HG03175 (cell line): ENCODE results near the gene CLEC3B.
"Not testable (repeated sequence)": the region's sequence is repeated elsewhere in the genome, so short reads cannot be mapped to it uniquely, and the experiment has no call there.

Experiments
- ATAC-seq: cut with Tn5 transposase; IDR thresholded peaks from one replicate; pipeline ENCODE4 v1.9.1; 2021; ENCODE audit warnings: mild to moderate bottlenecking, moderate library complexity; ENCODE audit not compliant: unreplicated experiment

CLEC3B gene

DNA sequence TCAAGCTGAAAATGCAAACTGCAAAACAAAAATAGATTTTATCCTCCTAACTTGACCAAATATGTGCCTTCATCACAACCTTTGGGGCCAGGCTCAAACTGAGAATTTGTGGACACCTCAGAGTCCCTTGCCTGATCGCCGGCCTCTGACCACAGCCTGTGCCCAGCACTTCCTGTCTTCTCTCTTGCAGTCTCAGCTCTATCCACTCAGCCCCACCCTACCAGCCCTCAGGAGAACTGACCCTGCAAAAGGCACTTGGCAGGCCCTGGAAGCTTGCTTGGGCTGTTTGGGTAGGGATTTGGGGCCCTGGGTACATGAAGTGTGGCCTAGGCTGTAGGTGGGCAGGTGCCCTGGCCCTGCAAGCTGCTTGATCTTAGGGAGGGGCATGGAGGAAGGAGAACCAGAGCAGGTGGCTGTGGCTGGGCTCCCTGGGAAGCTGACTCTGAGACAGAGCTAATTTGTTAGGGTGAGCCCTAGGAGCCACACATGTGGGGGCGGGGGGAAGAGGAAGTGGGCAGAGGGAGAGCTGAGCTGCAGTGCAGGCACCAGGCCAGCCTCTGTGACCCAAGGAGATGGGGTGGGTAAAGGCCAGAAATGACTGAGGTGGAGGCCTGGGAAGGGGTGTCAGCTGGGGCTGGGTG, 8.6 kb downstream of the CLEC3B start:
- peak; percentile 47 for ATAC-seq

DNA sequence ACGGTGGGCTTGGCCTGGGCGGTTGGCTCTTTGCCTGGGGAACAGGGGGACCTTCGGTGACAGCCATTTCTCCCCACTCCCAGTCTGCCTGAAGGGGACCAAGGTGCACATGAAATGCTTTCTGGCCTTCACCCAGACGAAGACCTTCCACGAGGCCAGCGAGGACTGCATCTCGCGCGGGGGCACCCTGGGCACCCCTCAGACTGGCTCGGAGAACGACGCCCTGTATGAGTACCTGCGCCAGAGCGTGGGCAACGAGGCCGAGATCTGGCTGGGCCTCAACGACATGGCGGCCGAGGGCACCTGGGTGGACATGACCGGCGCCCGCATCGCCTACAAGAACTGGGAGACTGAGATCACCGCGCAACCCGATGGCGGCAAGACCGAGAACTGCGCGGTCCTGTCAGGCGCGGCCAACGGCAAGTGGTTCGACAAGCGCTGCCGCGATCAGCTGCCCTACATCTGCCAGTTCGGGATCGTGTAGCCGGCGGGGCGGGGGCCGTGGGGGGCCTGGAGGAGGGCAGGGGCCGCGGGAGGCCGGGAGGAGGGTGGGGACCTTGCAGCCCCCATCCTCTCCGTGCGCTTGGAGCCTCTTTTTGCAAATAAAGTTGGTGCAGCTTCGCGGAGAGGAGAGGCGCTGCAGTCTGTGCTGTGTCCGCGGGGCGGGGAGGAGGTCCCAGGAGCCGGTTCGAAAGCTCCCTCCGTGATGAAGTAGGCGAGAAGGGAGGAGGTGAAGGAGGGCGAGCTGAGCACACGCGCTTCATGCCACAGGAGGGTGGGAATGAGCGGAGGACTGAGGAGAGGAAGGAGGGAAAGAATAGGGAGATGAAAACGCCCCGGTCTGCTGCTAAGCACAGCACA, 9.6 kb downstream of the CLEC3B start:
- ATAC-seq, result no peak

DNA sequence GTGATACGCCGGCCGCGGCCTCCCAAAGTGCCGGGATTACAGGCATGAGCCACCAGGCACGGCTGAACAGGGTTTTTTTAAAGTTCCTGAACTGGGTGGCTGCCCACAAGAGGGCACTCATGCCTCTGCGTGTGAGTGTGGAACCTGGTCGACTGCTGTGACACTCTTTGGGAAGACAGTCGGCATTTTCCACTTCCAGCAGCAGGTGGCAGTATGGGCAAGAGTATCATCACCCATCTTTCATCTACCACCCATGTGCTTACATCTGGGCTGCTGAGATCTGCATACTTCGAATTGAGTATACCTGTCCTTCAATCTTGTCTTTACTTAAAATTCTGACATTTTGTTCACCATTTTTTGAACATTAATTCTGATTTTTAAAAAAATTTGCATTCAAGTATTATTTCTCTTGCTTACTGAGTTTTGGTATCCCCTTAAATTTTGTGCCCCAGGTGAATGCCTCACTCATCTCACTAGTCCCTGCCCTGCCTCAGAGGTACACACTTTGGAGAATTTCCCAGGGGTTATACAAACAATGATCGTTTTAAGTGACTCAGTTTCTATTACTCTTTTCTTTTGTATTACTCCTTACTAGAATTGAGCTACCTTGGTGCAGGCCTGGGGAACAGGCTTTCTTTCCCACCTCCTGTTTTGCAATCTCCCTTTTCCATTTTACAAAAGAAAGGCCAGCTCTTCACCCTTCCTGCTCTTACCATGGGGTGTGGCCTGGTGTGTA, 11.8 kb downstream of the CLEC3B start:
- ATAC-seq, result peak; percentile 66

DNA sequence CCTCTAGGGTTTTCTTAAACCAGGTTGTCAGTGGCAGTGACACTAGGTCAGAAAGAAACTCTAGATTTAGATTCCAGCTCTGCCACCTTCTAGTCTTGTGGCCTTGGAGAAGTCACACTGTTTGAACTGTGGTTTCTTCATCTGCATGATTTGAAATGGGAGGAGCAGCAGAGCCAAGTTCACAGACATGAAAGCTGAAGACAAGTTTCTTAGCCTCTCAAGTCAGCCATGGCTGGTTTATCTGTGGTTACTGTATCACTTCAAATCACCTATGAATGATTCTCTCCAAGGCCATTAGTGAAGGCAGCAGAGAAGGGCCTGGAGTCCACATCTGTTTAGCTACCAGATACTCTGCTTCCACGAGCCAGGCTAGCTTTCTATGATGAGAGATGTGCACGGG, 15.6 kb downstream of the CLEC3B start:
- no peak for ATAC-seq

DNA sequence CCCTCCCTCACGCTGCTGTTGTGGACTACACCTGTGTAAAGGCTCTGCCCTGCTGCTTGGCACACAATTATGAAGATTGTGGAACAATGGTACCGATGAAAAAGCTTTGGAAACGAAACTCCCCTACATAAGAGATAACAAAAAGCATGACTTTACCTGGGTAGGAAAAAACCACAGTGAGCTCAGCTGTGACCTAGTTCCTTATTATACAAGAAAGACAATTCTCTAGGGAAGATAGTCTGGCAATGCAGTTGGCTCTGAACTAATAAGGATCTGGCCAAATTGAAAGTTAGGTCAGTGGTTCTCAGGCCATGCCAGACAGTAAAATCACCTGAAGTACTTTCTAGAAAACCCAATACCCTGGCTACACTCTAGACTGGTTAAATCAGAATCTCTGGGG, 16.1 kb downstream of the CLEC3B start:
- no peak for ATAC-seq

DNA sequence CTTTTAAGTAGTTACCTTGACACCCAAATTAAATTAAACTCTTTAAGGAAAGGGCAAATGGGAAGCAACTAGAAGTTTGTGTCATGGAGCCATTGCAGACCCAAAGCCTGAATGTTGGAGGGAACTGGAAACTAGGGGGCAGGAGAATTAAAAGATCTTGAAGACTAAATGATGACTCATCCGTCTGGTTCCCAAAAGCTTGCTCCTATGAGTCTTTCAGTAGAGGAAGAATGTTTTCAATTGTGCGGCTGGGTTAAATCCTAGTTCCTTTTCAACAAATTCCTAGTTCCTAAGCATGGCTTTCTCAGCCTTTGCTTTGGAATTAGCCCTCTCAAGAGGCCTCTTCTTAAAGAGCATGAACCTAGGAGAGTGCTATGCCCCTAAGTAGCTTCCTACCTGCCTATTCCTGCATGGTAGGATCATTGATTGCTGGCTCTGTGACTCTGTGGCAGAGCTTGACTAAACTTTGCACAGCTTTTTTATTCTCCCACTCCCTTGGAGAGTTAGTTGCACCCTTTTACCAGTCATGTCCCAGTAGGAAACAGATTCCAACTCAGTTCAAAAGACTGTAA, 17.7 kb downstream of the CLEC3B start:
- ATAC-seq, result no peak

DNA sequence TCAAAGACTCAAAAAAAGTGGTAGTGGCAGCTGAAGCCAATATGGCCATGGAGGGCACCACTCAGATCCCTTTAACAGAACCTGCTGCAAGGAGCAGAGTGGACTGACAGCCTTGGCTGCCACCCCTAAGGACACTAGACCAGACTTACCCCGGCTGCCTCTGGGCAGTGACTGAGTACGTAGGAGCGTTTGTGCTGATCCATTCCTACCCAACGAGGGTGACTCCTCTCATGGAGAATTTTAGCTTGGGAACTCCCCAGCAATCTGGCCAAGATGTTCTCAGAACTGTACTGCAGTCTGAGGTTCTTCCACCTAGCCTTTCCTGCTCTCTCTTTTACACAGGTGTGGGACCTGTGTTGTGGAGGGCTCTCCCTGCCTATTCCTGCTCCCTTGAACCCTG, 22.1 kb downstream of the CLEC3B start:
- ATAC-seq, result no peak

DNA sequence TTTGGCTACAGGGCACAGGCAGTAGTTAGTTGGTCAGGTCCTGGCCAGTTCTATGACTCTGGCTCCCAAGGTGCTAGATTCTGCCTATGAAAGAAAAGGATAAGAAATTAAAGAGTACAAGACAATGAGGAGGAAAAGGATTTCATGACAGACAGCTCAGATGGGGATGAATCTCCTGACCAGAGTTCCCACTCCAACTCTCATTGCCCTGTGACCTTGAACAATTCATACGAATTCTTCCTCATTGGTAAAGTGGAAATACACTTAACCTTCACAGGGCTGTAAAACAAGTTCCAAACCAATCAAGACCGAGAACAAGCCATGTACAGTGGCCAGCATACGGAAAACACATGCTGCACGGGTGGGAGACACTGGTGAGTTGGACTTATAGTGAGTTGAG, 23.7 kb downstream of the CLEC3B start:
- no peak for ATAC-seq

DNA sequence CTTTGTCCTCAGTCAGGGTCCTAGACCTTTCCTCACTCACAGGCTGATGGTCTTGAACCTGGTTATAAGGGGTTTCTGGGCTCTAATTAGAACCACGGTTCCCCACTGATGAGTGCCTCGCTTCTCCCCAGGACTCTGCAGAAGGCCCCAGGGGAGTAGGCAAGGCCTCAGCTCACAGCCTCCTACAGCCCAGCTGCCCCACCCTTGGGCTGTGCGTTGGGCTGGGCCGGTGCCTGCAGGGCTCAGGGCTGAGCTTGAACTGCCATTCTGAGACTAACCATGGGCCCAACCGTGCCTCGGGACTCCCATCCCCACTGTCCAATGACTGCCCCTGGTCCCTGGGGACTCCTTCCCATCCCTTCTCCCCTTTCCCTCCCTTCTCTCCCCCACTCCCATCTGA, 25.6 kb downstream of the CLEC3B start:
- ATAC-seq, result no peak

DNA sequence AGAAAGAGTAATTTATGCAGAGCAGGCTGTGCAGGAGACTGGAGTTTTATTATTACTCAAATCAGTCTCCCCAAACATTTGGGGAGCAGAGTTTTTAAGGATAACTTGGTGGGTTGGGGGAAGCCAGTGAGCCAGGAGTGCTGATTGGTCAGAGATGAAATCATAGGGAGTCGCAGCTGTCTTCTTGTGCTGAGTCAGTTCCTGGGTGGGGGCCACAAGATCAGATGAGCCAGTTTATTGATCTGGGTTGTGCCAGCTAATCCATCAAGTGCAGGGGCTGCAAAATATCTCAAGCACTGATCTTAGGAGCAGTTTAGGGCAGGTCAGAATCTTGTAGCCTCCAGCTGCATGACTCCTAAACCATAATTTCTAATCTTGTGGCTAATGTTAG, 27.7 kb downstream of the CLEC3B start:
- not testable (repeated sequence) for ATAC-seq

DNA sequence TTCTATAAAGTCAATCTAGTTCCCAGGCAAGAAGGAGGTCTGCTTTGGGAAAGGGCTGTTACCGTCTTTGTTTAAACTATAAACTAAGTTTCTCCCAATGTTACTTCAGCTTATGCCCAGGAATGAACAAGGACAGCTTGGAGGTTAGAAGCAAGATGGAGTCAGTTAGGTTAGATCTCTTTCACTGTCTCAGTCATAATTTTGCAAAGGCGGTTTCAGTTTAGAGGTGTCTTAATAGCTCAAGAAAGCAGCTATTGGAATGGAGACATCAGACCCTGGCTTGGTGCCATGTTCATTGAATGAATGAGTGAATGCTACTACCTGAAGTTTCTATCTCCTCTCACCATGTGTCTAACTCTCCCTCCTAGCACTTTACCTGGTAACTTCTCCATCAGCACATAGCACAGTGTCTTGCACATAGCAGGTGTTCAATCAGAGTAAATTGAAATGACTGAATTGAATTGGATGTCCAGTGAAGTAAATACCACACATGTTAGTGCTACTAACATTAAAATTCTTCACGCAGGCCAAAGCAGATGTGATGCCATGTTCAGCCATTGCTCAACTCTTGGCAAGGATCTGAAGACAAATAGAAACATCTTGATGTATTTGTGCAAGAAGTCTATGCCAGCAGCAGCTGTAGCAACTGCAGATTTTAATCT, 28.2 kb downstream of the CLEC3B start:
- ATAC-seq, result no peak

DNA sequence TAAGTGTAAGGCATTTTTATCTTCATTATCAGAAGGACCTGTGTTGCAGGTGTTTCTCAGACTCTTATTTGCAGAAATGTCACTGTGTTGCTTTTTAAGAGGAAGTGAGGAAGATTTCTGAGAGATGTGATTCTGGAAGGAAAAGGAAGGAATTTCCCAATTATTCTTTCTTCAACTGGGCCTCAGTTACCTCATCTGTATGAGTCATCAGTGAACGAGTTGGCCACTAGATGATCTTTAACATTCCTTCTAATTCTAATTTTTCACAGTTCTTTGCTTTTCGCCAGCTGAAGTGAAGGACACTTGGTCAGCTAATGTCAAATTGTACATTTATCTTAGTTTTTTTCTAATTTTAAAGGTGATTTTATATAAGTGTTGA, 28.9 kb downstream of the CLEC3B start:
- no peak for ATAC-seq

DNA sequence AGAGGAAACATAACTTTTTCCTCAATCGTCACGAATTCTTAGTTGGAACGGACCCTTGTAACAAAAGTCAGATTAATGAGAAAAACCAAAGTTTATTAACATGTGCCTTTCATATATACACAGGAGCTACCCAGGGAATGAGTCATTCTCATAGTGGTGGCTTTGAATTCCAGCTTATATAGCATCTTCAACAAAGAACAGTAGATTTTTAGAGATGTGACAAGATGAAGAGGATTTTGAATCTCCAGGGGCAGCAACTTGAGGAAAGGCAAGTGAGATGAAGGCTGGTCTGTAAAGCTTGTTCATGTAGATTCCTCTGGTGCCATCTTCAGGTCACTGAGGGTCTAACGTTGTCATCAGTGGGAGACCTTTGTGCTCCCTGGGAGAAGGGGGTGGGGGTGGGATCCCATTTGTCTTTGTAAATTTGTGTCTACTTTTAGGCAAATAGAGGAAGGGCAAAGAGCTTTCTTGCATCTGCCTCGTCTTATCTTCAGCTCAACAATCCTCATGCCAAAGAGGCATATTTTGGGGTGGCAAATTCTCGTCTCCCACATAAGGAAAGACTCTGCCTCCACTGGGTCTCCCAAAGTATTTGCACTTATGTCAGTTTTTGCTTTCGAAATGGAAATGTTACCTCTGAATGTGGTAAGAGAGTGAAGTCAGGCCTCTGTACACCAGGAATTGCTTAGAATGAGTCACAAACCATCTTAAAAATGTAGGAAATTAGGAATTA, 29.5 kb downstream of the CLEC3B start:
- ATAC-seq, result no peak

DNA sequence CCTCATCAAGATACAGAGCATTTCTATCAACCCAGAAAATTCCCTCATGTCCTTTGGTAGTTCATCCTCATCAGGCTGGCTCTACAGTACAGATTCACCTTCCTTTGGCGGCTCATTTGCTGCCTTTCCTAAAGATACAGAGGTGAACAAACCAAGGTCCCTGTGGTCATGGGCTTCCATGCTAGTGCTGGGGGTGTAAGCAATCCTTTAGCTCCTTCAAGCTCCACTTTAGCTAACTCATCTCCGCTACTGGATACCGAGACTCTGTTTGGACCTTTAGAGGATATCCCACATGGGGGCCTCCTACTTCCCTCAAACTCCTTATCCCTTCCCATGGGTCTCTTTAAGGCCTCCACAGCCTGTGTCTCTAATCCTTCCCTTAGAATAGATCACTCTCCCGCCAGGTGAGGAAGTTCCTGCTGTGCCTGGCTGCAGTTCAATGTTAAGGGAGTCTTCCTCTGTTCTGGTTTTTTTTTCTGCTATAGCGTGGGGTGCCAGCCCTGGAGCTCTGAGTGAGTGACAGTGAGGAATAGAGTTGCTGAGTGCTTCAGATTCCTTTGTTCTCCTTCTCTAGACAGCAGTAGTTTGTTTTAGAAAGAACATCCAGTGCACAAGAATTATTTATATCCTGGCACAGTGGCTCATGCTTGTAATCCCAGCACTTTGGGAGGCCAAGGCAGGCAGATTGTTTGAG, 30.7 kb downstream of the CLEC3B start:
- ATAC-seq, result no peak

DNA sequence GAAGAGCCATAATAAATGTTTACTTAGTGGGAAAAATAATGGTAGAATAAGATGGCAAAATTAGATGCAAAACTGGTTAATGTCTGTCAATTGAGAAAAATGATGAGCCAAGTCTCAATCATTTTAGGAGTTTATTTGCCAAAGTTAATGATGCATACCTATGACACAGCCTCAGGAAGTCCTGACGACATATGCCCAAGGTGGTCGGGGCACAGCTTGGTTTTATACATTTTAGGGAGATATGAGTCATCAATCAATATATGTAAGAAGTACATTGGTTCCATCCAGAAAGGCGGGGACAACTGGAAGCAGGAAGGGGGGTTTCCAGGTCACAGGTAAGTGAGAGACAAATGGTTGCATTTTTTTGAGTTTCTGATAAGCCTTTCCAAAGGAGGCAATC, 31.5 kb downstream of the CLEC3B start:
- ATAC-seq, result no peak

DNA sequence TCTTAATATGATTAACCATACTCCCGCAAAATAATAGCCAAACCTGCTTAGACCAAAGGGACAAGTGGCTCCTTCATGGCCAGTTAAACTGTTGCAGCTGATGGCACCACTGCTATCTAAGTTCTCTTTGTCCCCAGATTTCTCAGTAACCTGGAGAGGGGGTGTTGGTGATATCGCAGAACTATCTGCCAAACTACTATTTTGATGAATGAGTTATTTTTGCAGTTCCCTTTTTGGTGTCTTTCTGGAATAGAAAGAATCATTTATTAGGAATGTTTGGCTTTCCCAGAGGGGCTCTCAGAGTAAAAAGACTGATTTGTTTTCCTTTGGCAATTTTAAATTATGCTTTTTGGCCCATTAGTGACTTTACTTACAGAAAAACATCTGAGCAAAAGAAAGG, 33.0 kb downstream of the CLEC3B start:
- no peak for ATAC-seq

DNA sequence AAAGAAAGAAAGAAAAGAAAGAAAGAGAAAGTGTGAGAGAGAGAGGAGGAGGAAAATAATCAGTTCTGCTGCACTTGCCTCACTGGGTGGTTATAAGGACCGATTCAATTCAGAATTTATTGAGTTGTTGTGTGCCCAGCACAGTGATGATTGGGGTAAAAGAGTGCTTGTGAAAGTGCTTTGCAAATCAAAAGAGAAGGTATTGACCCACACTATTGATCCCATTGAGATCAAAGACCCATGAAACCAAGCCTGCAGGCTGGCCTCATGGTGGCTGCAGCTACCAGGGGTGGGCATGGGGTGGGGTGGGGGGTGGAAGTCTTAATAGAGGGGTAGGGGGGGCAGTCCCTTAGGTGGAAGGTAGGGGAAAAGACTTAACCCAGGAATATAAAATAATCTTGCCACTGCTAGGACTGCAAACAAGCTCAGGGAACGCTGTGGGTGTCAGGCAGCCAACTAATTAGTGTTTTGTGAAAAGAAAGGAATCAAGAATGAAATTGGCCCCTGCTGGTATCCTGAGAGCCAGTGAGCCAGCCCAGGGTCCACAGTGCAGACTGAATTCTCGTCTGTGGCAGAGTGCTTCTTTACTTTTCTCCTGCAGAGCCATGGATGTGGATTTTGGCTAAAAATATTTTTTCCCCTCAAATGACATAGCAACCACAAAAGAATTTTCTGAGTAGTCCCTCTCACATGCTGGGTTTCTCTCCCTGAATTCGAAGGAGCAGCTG, 34.2 kb downstream of the CLEC3B start:
- ATAC-seq, result no peak

DNA sequence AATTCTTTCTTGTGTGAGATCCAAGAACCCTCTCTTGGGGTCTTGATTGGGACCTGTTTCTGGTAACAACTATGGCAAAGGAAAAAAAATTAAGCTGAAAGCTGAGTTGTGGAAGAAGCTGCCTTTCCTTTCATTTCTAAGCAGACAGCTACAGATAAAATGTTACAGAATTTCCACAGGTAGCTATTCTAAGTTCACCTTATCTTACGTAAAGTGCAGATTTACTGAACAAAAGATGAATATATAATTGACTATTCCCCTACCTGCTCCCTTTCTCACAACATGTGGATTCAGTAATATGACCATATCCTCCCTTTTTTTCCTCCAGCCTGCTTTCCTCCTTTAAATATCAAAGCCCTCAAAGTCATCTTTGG, 36.6 kb downstream of the CLEC3B start:
- ATAC-seq, result no peak
